IPS DF 19.7 (cell line): ENCODE measurements around the gene TSPAN8.
"Not testable (repeated sequence)": the region's sequence is repeated elsewhere in the genome, so short reads cannot be mapped to it uniquely, and the experiment has no call there.

Source experiments
- DNase-seq: peaks from one replicate; pipeline ENCODE4 v3.0.0-alpha.2; 2013; ENCODE audit warnings: low read depth, low spot score

TSPAN8 gene

GRCh38 chr12:71157601-71158233 lies at the start of gene TSPAN8:
TSPAN8 (minus strand) TSS chr12:71157999; CDS start chr12:71157678, 321 bp downstream.
- no peak for DNase-seq

- no peak for DNase-seq
These were observed 43.4 kb upstream of the TSPAN8 start for GRCh38 chr12:71201136-71201679.

GRCh38 chr12:71200706-71201105 lies 42.9 kb upstream of the TSPAN8 start:
- no peak for DNase-seq

- DNase-seq = no peak
These were observed 39.7 kb upstream of the TSPAN8 start for GRCh38 chr12:71197460-71197859.

GRCh38 chr12:71195338-71195896 lies 37.6 kb upstream of the TSPAN8 start:
- DNase-seq = no peak

- DNase-seq = no peak
These were observed 36.9 kb upstream of the TSPAN8 start for GRCh38 chr12:71194657-71195056.

- DNase-seq = no peak
These were observed 35.2 kb upstream of the TSPAN8 start for GRCh38 chr12:71193041-71193440.

- no peak for DNase-seq
These were observed 33.9 kb upstream of the TSPAN8 start for GRCh38 chr12:71191509-71192196.

- DNase-seq = no peak
These were observed 33.0 kb upstream of the TSPAN8 start for GRCh38 chr12:71190822-71191221.

GRCh38 chr12:71187379-71187778 lies 29.6 kb upstream of the TSPAN8 start:
- DNase-seq = no peak

- DNase-seq = no peak
These were observed 28.9 kb upstream of the TSPAN8 start for GRCh38 chr12:71186571-71187288.

GRCh38 chr12:71183846-71184245 lies 26.0 kb upstream of the TSPAN8 start:
- DNase-seq = no peak

GRCh38 chr12:71183018-71183417 lies 25.2 kb upstream of the TSPAN8 start:
- no peak for DNase-seq

GRCh38 chr12:71178162-71178561 lies 20.4 kb upstream of the TSPAN8 start:
- DNase-seq = no peak

GRCh38 chr12:71174825-71175224 lies 17.0 kb upstream of the TSPAN8 start:
- no peak for DNase-seq

GRCh38 chr12:71174146-71174545 lies 16.3 kb upstream of the TSPAN8 start:
- DNase-seq = no peak

GRCh38 chr12:71170456-71170855 lies 12.7 kb upstream of the TSPAN8 start:
- DNase-seq = no peak

- DNase-seq = no peak
These were observed 11.5 kb upstream of the TSPAN8 start for GRCh38 chr12:71169286-71169685.

GRCh38 chr12:71166862-71167496 lies 9.2 kb upstream of the TSPAN8 start:
- DNase-seq = no peak

GRCh38 chr12:71166280-71166679 lies 8.5 kb upstream of the TSPAN8 start:
- DNase-seq = no peak

- not testable (repeated sequence) for DNase-seq
These were observed 8.0 kb upstream of the TSPAN8 start for GRCh38 chr12:71165780-71166179.
